ENCODE results near the gene CD8B2. TPM values are rescaled to one million over a fixed set of nuclear protein-coding genes. Genes with fewer than 3 reads are reported as not detected.

The CD8B2 gene
- not detected in 2 replicates for total RNA-seq

GRCh38 chr2:106486551-106487385 lies at the start of gene CD8B2:
CD8B2 (plus strand) TSS chr2:106487364; CDS start chr2:106487427, 63 bp downstream.

GRCh38 chr2:106468107-106468506 lies 19.1 kb upstream of the CD8B2 start, which contains the start of gene RGPD3:
RGPD3 (minus strand) TSS chr2:106468413; CDS start chr2:106468288, 125 bp downstream.

Other genes with a start within 250 kb of the CD8B2 start
- gene RGPD3, start 19.0 kb upstream of the CD8B2 start, total RNA-seq: 0.11 and 0.17 TPM in 2 replicates

Measured in dermis lymphatic vessel endothelial cell (primary cell).